T-helper 2 cell (primary cell): Measurements from ENCODE around the gene KIAA1671.

ENCODE experiments used
- DNase-seq, 5 experiments: peaks; one replicate each; pipeline versions ENCODE4 v3.0.0 to v3.0.0-alpha.2; 2012 to 2022

The KIAA1671 gene

DNA sequence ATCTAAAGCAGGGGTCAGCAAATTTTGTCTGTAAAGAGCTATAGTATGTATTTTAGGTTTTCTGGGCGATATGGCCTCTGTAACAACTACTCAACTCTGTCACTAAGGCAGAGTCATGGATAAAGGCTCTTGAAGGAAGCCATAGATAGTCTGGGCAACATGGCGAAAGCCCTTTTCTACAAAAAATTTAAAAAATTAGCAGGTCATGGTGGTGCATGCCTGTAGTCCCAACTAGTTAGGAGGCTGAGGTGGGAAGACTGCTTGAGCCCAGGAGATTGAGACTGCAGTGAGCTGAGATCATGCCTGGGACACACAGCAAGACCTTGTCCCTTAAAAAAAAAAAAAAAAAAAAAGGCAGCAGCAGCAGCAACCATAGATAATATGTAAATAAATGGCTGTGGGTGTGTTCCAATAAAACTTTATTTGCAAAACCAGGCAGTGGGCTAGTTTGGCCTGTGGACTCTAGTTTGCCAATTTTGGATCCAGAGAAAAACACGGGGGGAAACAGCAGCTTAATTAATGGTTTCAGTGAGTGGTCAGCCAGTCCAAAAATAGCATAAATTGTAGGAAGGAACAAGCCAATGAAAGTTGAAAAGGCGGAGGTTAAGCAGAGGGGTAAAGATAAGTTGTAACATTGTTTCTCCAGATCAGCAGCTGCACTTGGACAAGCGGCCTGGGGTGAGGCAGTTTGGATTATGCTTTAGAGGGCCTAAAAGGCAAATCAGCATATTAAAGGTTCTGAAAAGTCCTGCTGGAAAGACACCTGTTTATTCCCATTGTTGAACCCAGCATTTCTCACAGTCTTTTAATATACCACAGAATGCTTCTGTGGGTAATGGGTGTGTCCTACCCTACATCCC, 62.6 kb downstream of the KIAA1671 start:
- no peak for DNase-seq

- no peak for DNase-seq
Observed at GRCh38 chr22:25016311-25016710, 63.8 kb downstream of the KIAA1671 start.

GRCh38 chr22:25018009-25018408, 65.5 kb downstream of the KIAA1671 start:
- no peak for DNase-seq

DNA sequence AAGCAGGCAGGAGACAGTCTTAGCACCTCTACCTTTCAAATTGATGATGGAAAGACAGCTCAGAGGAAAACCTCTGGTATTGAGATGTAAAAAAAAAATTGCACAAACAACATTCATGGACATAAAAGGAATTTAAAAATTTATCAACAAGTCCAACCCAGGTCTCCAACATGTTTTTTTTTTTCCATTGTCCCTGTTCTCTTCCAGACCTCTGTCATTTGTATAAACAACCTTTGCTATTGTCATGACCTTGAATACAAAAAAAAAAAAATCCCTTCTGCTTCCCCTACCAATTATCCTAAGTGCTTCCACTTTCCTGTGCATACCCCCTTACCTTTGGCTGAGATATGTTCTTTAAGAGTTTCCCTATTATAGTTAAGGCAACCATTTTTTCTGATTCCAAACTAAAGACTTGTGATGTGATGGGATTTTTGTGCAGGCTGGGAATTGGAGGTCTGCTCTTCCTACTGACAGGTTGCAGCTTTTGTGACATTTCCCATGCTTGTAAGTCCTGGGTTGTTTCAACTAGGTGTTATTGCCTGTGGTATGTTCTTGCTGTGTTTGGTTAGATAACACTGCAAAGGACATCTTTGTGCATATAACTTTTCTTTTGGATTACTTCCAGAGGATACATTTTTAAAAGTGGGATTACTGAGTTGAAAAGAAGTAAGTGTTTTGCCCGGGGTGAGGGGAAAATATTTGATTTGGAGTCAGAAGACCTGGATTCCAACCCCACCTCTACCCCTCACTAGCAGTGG, 67.1 kb downstream of the KIAA1671 start:
- no peak for DNase-seq

GRCh38 chr22:25021409-25021808, 68.9 kb downstream of the KIAA1671 start:
- DNase-seq: no peak

DNA sequence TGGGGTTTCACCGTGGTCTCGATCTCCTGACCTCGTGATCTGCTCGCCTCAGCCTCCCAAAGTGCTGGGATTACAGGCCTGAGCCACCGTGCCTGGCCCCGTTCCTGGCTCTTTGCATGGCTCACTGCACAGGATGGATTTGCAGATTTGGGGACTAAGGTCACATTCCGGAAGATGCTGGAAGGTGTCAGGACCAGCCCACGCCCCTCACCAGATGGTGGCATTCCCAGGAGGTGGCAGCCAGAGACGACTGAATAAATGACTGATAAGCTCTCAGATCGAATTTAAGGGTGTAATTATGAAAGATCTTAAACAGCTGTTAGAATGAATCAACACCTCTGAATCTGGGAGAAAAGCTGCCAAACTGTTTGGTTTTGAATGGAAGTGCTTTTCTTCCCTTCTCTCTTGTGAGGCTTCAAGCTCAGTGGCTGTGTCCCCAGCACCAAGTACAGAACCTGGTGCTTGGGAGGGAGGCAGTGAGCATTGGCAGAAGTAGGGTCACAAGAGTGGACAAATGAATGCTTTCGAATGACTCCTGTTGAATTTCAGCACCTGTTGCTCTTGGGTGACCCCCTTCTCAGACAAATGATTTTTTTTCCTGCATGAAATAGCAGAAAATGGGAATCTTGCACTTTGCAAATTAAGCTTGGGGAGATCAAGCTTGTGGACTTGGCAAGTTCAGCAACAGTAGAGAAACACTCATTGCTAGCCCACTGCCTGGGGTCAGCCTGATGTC, 69.6 kb downstream of the KIAA1671 start:
- no peak for DNase-seq

GRCh38 chr22:25023879-25024278, 71.4 kb downstream of the KIAA1671 start:
- no peak for DNase-seq

GRCh38 chr22:25024895-25025294, 72.4 kb downstream of the KIAA1671 start:
- no peak for DNase-seq

DNA sequence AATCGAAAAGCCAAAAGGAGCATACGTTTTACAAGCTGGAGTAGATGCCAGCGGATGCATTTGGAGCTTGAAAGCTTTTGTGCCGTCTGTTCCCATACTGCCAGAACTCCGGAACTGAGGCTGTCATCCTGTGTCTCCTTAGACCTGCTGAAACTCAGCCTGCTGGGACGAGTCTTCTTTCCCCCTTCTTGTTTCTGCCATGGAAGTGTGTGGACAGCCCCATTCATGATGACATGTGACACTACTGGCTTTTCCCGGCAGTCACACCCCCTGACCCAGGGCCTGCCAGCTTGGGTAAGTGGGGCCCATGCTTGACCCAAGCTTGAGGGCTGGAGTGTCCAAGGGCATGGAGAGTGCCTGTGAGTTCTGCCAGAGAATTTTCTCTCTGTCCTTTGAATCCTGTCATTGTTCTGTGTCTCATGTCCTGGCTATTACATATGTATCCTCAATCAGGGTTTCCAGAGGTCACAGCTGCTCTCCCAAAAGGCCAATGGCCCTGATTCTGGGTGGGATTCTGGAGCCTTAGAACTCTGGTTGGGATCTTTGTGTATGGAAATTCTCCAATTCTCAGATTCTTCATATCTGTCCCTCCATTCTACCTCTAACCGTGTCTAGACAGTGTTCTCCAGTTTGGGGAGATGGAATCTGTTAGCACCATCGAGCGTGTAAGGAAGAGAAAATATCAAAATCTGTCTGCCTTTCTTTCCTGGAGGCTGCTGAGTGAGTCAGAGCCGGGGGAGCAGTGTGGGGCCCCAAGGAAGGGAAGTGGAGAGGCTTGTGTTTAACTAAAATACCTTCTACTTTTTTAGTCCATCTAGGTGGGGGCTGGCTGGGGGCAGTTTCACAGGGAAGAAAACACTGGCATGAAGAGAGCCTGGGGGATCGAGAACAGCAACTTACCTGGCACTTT, 73.2 kb downstream of the KIAA1671 start:
- DNase-seq: no peak

DNA sequence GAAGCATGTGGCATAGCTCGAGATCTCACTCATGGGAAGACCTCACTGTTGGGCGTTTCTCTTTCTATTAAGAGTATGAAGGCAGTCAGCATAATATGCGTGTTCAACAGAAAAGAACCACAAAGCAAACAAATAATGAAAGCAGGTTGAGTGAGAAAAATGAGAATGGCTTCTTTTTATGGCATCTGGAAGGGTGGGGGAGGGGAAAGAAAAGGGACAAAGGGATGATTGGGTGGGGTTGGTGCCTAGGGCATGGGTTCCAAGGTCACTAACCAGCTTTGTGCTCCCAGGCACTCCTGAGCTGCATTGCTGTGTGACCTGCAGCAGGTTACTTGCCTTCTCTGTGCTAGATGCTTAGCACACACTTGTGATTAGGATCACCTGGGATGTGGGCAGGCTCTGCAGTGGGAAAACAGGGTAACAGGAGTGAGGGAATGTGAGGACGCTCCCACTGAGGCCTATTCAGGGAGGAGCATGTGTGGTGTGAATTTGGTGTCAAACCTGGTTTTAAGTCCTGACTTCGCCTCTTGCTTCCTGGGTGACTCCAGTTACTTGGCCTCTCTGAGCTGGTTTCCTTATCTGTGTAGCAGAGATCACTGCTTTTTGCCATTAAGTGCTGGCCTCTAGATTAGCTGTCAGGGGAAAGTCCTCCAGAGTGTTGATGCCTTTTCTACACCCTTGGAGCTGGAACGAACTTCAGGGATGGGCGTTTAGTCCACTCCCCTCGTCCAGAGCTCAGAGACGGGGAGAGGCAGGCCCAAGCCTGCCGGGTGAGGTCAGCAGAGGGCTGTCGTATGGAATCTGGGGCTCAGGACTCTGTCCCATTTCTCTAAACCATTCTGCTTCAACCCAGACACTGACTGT, 74.8 kb downstream of the KIAA1671 start:
- DNase-seq: peak in 1 of 5 experiments; percentile 14

GRCh38 chr22:25027959-25028840, 75.7 kb downstream of the KIAA1671 start:
- DNase-seq: peak in 1 of 5 experiments; percentile 32

DNA sequence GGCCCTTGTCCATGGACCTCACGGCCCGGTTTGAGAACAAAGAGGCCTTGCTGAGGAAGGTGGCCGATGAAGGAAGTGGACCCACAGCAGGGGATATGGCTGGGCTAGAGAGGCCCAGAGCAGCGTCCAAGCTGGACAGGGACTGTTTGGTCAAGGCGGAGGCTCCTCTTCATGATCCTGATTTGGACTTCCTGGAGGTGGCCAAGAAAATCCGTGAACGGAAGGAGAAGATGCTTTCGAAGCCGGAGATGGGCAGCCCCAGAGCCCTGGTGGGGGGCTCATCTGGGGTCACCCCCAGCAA, 76.3 kb downstream of the KIAA1671 start:
- DNase-seq: no peak

- DNase-seq: no peak
Observed at GRCh38 chr22:25029181-25029580, 76.7 kb downstream of the KIAA1671 start.

- no peak for DNase-seq
Observed at GRCh38 chr22:25030636-25031035, 78.1 kb downstream of the KIAA1671 start.

DNA sequence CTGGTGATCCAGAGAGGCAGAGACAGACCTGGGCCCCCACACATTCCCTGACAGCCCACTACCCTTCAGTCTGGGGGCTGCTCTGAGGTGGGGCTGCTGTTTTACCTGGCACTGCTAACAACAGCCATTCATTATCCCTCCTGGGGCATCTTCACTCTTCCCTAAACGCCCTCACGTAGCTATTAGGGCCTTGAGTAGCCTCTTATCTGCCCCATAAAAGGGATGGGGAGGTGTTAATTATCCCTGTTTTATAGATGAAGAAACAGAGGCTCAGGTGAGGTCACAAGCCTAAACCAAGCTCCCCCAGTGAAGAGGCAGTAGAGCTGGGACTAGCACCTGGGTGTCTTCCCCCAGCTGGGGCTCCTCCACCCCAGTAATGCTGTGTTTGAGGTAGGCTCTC, 79.5 kb downstream of the KIAA1671 start:
- DNase-seq: no peak

DNA sequence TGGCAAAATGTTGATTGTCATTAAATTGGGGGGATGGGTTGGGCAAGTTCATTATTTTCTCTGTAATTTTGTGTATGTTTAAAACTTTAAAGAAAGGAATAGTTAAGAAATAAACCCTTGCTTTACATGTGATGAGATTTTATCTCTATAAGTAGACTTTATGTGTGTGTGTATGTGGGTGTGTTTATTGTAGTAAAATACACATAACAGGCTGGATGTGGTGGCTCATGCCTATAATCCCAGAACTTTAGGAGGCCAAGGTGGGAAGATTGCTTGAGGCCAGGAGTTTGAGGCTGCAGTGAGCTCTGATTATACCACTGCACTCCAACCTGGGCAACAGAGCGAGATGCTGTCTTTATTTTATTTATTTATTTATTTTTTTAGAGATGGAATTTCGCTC, 83.2 kb downstream of the KIAA1671 start:
- DNase-seq: no peak

GRCh38 chr22:25038239-25038638, 85.7 kb downstream of the KIAA1671 start:
- DNase-seq: no peak

GRCh38 chr22:25038771-25039170, 86.3 kb downstream of the KIAA1671 start:
- DNase-seq: no peak

- no peak for DNase-seq
Observed at GRCh38 chr22:25039255-25039654, 86.7 kb downstream of the KIAA1671 start.

- DNase-seq: no peak
Observed at GRCh38 chr22:25039754-25040153, 87.2 kb downstream of the KIAA1671 start.
